T-helper 1 cell (primary cell): ENCODE measurements around the gene COL1A1.

ENCODE experiments used
- DNase-seq, 5 donors: peaks; one replicate each; pipeline ENCODE4 v3.0.0-alpha.2; 2012 to 2020

The COL1A1 gene

DNA sequence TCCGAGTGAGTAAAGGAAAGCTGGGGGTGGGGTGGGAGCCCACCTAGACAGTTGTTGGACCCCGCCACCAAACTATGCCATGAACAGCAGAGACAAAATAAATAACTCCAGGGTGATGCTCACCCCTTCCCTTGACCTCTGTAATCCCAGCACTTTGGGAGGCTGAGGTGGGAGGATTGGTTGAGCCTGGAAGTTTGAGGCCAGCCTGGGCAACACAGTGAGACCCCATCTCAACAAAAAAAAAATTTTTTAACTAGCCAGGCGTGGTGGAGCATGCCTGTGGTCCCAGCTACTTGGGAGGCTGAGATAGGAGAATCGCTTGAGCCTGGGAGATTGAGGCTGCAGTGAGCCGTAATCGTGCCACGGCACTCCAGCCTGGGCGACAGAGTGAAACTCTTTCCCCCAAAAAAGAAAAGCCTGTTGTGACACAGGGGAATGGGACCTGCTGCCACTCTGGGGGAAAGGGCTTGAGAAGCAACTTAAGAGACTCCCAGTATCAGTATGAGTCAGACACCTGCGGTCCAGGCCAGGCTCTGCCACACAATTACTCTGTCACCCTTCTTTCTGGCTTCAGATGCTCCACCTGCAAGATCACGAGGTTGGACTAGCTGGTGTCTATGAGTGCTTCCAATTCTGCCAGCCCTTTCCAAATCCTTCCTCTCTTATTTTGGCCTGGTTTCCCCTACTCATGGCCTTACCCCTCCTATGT is 30.6 kb downstream of the COL1A1 start:
- peak in 1 of 5 donors; percentile 62 for DNase-seq

DNA sequence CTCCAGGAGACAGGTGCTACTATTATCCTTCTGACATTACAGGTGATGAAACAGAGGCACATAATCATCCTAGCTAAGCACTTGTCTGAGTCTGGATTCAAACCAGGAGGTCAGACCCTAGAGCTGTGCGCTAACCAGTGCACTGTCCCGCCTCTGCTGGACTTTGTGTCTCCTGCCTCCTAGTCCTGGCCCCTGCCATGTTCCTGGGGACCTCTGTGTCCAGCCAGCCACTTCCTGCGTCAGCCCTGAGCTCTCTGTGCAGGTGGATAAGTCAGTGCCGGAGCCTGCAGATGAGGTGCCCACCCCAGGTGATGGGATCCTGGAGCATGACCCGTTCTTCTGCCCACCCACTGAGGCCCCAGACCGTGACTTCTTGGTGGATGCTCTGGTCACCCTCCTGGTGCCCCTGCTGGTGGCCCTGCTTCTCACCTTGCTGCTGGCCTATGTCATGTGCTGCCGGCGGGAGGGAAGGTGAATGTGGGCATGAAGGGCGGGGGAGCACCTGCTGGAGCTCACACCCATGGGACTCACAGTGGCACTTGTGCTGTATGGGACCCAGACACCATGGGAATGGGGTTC is 31.5 kb downstream of the COL1A1 start:
- DNase-seq = no peak

DNA sequence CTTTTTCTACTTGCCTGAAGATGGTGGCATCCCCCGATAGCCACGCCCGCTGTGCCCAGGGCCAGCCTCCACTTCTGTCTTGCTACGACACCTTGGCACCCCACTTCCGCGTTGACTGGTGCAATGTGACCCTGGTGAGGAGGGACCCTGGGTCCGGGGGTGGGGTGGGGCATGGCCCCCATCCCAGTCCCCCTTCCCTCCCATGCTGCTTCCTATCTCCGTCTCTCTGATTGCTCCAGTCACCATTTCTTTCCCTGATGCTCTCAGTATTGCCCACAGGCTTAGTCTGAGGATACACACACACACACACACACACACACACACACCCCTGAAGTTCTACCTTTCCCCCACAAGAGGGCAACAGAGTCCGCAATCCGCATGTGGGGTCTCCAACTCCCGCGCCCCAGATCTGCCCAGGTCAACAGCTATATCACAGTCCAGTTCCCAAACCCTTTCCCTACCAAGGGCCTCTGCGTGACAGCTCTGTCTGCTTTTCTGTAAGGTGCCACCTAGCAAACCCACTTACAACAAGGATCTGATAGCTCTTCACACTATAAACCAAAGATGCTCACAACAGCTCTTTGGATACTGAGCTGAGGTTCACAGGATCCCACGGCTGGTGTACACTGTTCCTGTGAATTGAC is 32.2 kb downstream of the COL1A1 start:
- DNase-seq = peak in 4 of 5 donors; percentile 42 to 72 (median 49)

DNA sequence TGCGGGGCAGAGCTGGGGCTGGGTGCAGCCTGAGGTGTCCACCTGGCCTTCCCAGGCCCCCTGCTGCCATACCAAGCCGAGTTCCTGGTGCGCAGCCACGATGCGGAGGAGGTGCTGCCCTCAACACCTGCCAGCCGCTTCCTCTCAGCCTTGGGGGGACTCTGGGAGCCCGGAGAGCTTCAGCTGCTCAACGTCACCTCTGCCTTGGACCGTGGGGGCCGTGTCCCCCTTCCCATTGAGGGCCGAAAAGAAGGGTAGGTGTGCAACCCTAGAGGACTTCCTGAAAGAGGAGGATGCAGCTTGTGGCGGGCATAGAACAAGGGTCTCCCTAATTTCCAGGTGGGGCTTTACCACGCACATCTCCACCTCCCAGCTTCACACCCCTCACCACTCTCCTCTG is 33.1 kb downstream of the COL1A1 start:
- no peak for DNase-seq

DNA sequence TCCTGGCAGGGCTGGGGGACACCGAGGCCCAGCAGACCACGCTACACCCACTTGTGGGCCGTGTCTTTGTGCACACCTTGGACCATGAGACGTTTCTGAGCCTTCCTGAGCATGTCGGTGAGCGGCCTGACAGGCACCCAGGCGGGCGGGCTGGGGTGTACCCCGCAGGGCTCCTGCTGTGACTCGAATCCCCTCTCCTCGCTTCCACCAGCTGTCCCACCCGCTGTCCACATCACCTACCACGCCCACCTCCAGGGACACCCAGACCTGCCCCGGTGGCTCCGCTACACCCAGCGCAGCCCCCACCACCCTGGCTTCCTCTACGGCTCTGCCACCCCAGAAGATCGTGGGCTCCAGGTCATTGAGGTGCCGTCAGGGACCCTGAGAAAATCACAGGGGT is 34.1 kb downstream of the COL1A1 start:
- no peak for DNase-seq

DNA sequence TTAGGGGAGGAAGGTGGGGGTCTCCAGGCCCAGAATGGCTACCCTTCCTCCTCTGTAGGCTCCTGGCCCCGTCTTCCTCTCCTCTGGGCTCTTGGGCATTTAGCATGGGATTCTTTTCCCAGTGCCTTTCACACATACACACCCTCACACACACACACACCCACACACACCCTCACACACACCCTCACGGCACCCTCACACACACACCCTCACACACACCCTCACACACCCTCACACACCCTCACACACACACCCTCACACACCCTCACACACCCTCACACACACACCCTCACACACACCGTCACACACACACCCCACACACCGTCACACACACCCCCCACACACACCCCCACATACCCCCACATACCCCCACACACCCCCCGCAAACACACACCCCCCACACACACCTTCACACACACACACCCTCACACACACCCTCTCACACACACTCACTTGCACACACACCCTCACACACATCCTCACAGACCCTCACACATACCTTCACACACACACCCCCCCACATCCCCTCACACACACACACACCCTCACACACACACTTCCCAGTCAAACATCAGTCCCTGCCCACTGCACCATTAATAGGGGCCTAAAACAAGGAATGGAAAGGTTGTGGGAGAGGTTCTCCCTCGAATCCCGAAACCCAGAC is 34.8 kb downstream of the COL1A1 start:
- DNase-seq = no peak

DNA sequence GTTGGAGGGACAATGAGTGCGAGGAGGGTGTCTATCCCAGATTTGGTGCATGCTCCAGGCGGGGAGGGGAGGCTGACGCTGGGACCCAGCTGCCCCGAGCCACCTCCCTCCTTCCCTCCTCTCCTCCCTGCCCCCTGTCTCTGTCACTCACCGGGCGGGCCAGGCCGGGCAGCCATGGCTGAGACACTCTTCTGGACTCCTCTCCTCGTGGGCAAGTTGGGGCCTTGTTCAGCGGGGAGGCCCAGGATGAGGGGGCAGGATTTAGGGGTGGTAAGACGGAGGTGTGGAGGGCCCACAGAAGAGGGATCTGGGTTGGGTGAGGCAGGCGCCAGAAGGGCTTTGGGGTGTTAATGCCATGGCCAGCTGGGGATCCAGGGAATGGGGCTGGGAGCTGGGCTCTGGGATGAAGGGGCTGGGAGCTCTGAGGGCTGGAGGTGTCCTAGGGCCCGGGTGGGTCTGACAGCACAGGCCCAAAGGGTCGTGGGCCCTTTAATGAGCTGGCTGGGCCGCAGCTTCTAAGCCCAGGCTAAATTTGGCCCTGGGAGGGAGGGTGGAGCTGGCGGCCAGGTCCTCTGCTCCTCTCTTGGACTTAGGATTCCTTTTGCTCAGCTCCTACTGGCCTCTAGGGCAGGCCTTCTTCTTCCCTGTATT is 35.4 kb downstream of the COL1A1 start, which contains the start of gene SGCA:
Gene SGCA, plus strand, starts transcription at position 139 of the 651 bp plus-strand sequence. Its CDS starts 36 bp downstream, at position 175.
- DNase-seq = no peak

DNA sequence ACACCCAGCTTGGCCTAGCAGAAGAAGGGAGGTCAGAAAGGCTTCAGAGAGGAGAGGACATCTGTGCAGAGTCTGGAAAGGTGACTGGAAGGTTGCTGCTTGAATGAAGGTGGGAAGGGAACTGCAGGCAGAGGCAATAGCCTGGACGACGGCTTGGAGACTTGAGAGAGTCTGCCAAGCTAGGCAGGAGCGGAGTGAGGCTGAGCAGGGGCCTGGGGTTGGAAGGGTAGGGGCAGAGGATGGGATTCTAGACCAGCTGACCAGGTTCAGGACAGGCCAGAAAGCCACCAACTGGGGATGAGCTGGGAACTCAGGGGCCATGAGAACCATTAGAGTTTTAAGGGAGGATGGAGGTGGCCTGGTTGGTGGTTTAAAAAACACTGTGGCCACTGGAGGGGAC is 36.0 kb downstream of the COL1A1 start:
- DNase-seq = no peak

DNA sequence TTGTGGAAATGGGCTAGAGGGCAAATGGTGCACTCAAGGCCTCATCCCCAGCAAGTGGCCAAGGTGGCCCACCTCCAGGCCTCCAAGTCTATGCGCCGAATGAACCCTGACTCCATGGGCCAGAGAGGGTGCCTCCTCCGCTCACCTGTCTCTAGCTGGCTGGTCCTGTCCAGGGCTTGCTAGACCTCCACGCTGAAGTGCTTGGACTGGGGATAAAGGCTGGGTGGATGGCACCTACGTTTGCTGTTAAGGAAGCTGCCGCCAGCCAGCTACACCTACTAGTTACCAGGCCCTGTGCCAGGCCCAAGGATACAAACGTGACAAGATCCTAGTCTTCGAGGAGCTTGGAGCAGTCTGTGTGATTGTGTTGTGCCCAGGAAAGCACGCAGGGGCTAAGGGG is 36.4 kb downstream of the COL1A1 start:
- DNase-seq = no peak

DNA sequence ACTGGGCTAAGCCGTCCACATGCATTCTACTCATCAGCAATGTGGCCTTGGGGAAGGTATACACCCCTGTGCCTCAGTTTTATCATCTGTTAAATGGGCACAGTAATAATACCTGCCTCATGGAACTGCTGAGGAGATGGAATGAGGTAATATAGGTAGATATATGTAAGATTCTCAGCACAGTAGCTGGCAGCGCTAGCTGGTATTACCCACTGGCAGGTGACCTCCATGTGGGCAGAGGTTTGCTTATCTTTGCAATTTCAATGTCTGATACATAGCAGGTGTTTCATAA is 36.8 kb downstream of the COL1A1 start:
- no peak for DNase-seq

DNA sequence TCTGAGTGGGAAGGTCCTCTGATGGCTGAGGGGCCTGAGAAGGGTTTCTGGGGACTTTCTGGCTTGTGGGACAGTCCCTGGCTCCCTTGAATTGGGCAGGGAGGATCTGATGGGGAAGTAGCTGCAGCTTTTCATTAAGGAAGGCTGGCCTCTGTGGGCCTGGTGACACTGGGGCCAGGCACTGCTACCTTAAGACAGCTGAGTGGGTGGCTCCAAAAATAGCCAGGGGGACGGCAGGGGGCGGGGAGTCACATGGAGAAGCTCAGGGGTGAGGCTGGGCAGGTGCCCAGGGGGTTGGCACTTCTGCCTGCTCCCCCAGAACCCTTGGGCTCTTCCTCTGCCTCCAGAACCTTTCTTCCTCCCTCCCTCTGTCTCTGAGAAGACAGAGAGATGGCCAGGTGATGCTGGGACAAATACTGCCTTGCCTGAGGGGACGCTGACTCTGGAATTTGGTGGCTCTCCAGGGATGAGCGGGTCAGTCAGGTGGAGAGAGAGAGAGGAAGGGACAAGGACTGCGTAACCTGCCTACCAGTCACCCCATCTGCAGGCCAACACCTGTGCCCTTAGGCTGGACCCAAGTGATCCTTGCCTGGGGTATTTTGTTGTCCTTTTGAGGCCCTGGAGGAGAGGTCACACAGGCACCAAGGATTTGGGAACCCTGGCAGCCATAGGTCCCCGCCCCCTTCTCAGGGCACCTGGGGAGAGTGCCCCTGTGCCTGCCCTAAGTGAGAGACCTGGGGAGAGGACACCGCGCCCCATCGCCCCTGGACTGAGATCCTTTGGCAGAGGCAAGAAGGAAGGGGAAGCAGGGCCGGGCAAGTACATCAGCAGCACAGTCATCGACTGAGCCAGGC is 37.4 kb downstream of the COL1A1 start:
- no peak for DNase-seq

DNA sequence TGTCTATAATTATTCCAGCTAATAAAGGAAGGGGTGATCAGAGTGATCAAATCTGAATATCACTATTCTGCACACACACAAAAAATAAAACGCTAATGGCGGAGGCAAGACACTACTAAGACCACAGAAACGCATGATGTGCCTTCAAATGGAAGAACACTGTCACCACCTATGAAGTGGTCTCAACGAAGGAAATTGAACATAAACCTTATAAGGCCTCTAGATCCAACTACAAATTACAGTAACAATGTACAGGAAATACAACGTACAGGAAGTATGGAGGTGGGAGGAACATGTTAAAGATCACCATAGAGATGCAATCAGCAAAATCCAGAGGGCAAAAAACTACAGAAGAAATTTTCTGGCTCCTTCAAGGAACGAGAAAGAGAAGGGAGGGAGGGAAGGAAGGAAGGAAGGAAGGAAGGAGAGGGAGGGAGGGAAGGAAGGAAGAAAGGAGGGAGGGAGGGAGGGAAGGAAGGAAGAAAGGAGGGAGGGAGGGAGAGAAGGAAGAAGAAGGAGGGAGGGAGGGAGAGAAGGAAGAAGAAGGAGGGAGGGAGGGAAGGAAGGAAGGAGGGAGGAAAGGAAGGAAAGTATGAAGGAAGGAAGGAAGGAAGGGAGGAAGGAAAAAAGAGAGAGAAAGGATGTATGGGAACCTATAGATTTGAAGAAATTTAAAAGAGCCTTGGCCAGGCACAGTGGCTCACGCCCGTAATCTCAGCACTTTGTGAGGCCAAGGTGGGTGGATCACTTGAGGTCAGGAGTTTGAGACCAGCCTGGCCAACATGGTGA is 38.8 kb downstream of the COL1A1 start:
- no peak for DNase-seq

DNA sequence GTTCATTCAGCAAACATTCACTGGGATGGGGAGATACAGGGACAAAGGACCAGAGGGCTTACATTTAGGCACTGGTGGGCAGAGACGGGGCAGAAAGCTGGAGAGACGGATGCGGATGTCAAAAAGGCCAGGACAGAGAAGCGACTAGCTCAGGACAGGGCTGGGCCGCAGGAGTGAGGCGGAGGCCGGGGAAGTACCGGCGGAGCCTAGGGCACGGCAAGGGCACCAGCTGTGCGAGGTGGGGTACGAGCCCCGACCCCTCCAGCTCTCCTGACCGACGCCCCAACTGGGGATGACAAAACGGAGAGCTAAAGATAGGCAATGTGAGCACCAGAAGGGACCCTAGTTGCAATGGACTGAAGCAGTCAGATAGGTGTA is 39.5 kb downstream of the COL1A1 start:
- DNase-seq = no peak

DNA sequence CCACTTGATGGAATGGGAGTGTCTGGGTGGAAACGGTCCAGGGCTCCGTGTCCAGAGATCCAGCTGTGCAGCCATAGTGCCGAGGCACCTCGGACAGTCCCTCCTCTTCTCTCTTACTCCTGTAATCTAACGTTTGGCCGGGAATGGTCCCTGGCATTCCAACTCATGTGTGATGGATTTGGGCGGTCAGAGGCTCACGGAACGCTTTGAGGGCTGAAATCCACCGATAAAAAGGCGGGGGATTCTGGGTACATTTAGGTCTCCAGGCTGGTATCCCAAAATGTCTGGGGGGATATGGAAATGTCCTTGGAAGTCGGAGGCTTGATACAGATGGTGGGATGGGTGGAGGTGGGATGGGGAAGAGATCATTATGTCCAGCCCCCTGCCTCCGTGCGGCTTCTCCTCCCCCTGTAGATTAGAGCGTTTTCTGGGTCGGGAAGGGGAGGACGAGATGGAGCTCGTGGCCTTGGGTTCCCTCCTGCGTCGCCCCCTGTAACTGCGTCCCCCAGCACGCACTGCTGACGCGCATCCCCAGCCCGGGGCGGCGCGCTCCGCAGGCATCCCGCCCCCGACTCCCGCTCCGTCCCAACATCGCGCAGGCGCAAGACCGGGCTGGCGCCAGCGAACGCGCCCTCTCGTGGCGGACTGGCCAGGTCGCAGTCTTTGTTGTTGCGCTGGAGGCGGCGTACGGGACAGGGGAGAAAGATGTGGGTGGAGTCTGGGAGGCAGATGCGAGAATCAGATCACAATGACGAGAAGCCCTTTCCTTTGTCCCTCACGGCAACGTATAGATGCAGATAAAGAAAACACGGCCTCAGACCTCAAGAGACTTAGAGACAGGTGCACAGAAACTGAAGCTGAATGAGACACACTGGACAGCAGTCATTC is 40.2 kb downstream of the COL1A1 start:
- peak; percentile 89 to 94 (median 92) for DNase-seq

DNA sequence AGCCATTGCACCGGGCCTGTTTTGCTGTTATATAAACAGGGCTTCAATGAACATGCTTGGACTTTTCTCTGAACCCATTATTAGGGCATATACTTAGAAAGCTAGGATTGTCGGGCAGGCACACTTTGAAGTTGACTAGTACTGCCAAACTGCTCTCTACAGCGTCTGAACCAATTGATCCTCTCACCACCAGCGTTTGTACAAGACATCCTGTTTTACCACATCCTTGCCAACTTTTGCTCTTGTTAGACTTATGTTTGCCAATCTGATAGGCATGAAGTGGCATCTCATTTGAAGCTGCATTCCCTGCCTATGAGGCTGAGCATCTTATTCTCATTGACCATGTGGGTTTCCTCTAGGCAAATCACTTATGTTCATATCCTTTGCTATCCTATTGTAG is 43.5 kb downstream of the COL1A1 start:
- peak in 1 of 5 donors; percentile 63 for DNase-seq

DNA sequence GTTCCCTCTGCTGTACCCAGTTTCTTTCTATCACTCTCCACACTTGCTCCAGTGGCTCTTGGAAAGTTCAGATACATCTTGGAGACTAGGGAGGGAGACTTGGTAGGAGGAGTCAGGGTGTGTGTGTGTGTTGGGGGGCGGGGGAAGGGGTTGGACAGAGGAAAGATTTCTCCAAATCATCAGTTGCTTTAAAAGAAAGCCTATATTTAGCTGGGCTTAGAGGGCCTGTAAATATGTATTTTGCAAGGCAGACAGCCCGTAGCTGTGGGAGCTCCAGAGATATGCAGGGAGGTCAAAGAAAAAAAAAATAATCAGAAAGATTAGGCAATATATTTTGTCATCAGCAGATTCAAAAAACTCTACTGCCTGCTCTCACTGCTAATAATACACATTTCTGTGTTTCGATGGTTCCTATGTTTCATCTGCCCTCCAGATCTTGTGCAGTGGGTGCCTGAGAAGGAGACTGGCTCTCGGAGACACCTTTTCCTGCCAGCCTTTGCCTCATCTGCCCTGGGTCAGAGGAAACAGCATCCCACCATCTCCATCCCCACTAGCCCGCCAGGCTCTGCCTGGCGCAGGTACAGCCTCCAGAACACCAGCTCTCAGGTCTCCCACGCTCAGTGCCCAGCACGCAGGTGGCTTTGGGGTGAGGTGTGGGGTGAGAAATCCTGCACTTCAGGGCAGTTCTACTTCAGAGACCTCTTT is 46.2 kb downstream of the COL1A1 start:
- no peak for DNase-seq

DNA sequence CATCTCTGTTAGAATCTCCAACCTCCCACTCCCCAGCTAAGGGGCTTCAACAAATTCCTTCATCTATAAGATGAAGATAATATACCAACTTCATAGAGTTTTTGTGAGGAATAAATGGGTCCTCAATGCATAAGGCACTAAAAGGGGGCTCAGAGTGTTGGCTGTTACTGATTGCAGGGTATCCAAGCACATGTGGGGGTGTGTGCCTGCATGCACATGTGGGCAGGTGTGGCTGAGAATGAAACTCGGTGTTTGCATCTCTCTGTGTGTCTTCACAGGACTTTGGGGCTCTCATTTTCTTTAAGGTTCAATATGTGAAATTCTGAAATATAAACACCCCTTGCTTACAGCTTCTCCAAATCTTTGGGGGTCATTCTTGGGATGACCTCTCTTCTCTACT is 46.8 kb downstream of the COL1A1 start:
- DNase-seq = no peak

DNA sequence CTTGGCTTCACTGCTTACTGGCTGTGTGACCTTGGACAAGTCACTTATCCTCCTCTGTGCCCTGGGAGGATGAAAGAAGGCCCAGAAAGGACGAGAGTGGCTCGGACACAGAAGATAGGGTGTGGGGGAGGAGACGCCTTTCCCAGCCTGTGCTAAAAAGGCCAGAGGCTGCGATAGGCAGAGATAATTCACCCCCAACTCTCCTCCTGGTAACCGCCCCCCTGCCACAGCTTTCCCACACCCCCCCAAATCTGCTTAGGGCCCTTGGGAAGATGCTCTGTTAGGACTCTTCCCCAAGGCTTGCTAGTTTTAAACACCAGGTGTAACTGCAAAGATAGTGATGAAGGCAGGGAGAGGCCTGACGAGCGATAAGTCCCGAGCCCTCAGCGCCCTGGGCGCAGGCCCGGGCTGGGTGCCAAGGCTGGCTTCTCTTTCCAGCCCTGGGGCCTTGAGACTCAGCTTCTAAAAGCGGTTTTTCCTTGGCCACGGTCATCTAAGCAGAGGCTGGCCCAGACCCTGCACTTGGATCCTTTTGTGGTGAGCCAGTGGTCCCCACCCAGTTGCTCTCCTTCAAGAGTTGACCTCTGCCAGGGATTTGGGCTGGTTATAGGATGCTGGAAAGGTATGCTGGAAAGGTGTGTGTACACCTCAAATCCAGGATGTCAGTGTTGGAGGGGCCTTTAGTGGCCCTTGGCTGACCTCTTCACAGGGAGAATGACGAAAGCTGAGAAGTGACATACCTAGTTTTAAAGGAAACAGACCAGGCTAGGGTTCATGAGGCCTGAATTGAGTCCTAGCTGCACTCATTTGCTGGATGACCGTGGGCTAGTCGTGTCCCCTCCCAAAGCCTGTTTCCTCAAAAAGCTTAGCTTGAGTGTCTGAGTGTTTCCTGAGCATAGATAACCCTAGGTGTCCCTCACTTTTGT is 47.5 kb downstream of the COL1A1 start:
- DNase-seq = no peak

DNA sequence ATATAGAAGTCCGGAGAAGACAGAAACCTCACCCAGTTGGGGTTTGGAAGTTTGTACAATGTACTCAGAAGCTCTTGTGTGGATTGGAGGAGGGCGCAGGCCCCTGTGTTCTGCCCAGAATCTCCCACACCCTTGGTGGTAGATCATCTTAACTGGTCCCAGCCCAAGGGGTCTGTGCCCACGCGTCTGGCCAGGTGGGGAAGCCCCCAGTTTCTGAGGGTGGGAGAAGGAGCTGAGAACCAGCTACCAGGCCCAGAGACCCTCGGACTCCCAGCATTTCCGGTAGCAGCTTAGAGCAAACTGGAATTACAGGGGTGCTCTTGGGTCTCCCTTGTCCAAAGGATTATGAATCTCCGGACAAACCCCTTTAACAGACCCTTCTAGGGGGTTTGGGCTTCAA is 48.7 kb downstream of the COL1A1 start:
- DNase-seq = no peak
